ENCODE data around the gene SCAP. TPM values are rescaled to one million over a fixed set of nuclear protein-coding genes. Genes with fewer than 3 reads are reported as not detected.

Gene SCAP
- total and polyA plus RNA-seq, 2 donors (not counting 1 experiment from before 2014, with no cell fraction given), result 55.8 to 113 TPM

GRCh38 chr3:47496892-47497291 is 21.2 kb upstream of the SCAP start:
- H4K20me1 ChIP-seq (ENCODE audit: control insufficient read depth, insufficient read depth, low read length, poor library complexity, severe bottlenecking), result no peaks in the 10 kb centered on the region
- ChIA-PET CTCF (no interaction called here), POLR2A (no interaction called here)
- H2AFZ ChIP-seq (ENCODE audit: insufficient read depth, low read depth, low read length, poor library complexity, severe bottlenecking), result no peak overlapping the region
- DNase-seq (no peak), ATAC-seq (ENCODE audit: low read depth) (no peak)
- peaks cover 4% of the 10 kb centered on the region for H3K79me2 ChIP-seq (ENCODE audit: control insufficient read depth, insufficient read depth, low read length)
- no peaks in the 10 kb centered on the region for H3K27me3 Mint-ChIP-seq
- no peaks in the 10 kb centered on the region for H3K9me3 Mint-ChIP-seq (ENCODE audit: insufficient read depth)
- H3K4me2 ChIP-seq (replicated peaks; ENCODE audit: low read depth, low read length, poor library complexity, severe bottlenecking), result no peak overlapping the region
- no peaks in the 10 kb centered on the region for H3K27me3 ChIP-seq (replicated peaks in 1 of 4; ENCODE audit: control extremely low read depth in 1 of 4, control insufficient read depth in 3 of 4, insufficient read depth in 4 of 4, low read length in 3 of 4)
- H3K9ac ChIP-seq (ENCODE audit: low read length), result no peak overlapping the region
- intact Hi-C loops (cut with micrococcal nuclease), result no loop called here
- no peak overlapping the region for H3K4me3 Mint-ChIP-seq
- no peak overlapping the region for H3K27ac Mint-ChIP-seq
- H3K9me3 ChIP-seq (ENCODE audit: control extremely low read depth in 1 of 3, control insufficient read depth in 2 of 3, insufficient read depth in 1 of 3, low read length in 2 of 3), result no peaks in the 10 kb centered on the region
- H3K4me3 ChIP-seq (ENCODE audit: control extremely low read depth in 1 of 5, extremely low read depth in 1 of 5, insufficient read depth in 1 of 5, low read depth in 2 of 5, low read length in 4 of 5), result no peak overlapping the region
- TF ChIP-seq CTCF (IDR thresholded peaks at IDR 0.05) (no peak), EZH2 (IDR thresholded peaks at IDR 0.05; ENCODE audit: borderline replicate concordance, insufficient read depth, low read depth, low read length, poor library complexity, severe bottlenecking) (no peak)
- H3K4me1 Mint-ChIP-seq, result peaks cover 15% of the 10 kb centered on the region
- peaks cover 0 to 57% of the 10 kb centered on the region in 2 experiments for H3K36me3 ChIP-seq (replicated peaks in 1 of 2; ENCODE audit: control extremely low read depth in 1 of 2, control insufficient read depth in 1 of 2, extremely low read depth in 1 of 2, insufficient read depth in 2 of 2, low read length in 1 of 2)
- H3K27ac ChIP-seq (ENCODE audit: low read length in 2 of 2), result no peak overlapping the region
- peaks cover 14 to 15% of the 10 kb centered on the region in 2 donors for H3K4me1 ChIP-seq (ENCODE audit: control insufficient read depth in 2 of 2, insufficient read depth in 2 of 2, low read length in 2 of 2)

- Mint-ChIP-seq H3K9me3 (ENCODE audit: insufficient read depth) (no peaks in the 10 kb centered on the region), H3K4me1 (peaks cover 24% of the 10 kb centered on the region), H3K4me3 (no peak overlapping the region), H3K27ac (no peak overlapping the region), H3K27me3 (no peaks in the 10 kb centered on the region)
- whole genome bisulfite sequencing (ENCODE audit: insufficient coverage), result 100% methylated on average over 7 of the region's 8 CpGs
- peaks cover 4% of the 10 kb centered on the region for H3K79me2 ChIP-seq (ENCODE audit: control insufficient read depth, insufficient read depth, low read length)
- ChIA-PET CTCF (no interaction called here), POLR2A (no interaction called here)
- H3K36me3 ChIP-seq (replicated peaks in 1 of 2; ENCODE audit: control extremely low read depth in 1 of 2, control insufficient read depth in 1 of 2, extremely low read depth in 1 of 2, insufficient read depth in 2 of 2, low read length in 1 of 2), result peaks cover 0 to 47% of the 10 kb centered on the region in 2 experiments
- no peaks in the 10 kb centered on the region for H4K20me1 ChIP-seq (ENCODE audit: control insufficient read depth, insufficient read depth, low read length, poor library complexity, severe bottlenecking)
- ATAC-seq (ENCODE audit: low read depth) (no peak), DNase-seq (no peak)
- H3K9me3 ChIP-seq (ENCODE audit: control extremely low read depth in 1 of 3, control insufficient read depth in 2 of 3, insufficient read depth in 1 of 3, low read length in 2 of 3), result no peaks in the 10 kb centered on the region
- no peaks in the 10 kb centered on the region for H3K27me3 ChIP-seq (replicated peaks in 1 of 4; ENCODE audit: control extremely low read depth in 1 of 4, control insufficient read depth in 3 of 4, insufficient read depth in 4 of 4, low read length in 3 of 4)
- no peak overlapping the region for H3K4me3 ChIP-seq (ENCODE audit: control extremely low read depth in 1 of 5, extremely low read depth in 1 of 5, insufficient read depth in 1 of 5, low read depth in 2 of 5, low read length in 4 of 5)
- TF ChIP-seq CTCF (IDR thresholded peaks at IDR 0.05) (no peak), EZH2 (IDR thresholded peaks at IDR 0.05; ENCODE audit: borderline replicate concordance, insufficient read depth, low read depth, low read length, poor library complexity, severe bottlenecking) (no peak)
- H2AFZ ChIP-seq (ENCODE audit: insufficient read depth, low read depth, low read length, poor library complexity, severe bottlenecking), result no peak overlapping the region
- H3K4me1 ChIP-seq (ENCODE audit: control insufficient read depth in 2 of 2, insufficient read depth in 2 of 2, low read length in 2 of 2), result peaks cover 24% of the 10 kb centered on the region in 2 donors
- intact Hi-C loops (cut with micrococcal nuclease), result no loop called here
- H3K9ac ChIP-seq (ENCODE audit: low read length), result no peak overlapping the region
- H3K27ac ChIP-seq (ENCODE audit: low read length in 2 of 2), result no peak overlapping the region
- H3K4me2 ChIP-seq (replicated peaks; ENCODE audit: low read depth, low read length, poor library complexity, severe bottlenecking), result no peak overlapping the region
Measured at GRCh38 chr3:47495886-47496285, 20.1 kb upstream of the SCAP start.

Measured in B cell (primary cell).